GM12801 (cell line): ENCODE data around the gene HASPIN.

Experiments used
- CTCF ChIP-seq: IDR thresholded peaks from one replicate; pipeline ENCODE4 v1.5.1; 2011; ENCODE audit warnings: control low read depth; ENCODE audit not compliant: insufficient read length; ENCODE audit errors: extremely low read depth

The HASPIN gene

DNA sequence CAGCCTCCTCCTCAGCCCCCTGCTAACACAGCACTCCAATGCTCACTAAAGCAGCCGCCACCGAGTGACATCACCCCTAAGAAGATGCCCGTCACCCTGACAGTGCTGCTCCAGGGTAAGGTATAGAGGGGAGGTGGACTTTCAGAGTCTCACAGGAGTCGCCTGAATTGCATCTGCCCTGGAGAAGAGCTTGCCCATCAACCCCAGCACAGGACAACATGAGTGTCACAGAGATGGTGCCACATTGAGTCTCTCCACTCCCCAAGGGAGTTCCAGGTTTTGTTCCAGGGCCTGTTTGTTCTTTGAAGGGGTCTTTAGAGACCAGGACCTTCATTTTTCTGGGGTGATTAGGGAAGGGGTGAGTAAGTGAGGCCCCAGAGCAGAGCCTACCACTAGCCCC is 25.6 kb upstream of the HASPIN start:
- TF ChIP-seq CTCF = no peak

DNA sequence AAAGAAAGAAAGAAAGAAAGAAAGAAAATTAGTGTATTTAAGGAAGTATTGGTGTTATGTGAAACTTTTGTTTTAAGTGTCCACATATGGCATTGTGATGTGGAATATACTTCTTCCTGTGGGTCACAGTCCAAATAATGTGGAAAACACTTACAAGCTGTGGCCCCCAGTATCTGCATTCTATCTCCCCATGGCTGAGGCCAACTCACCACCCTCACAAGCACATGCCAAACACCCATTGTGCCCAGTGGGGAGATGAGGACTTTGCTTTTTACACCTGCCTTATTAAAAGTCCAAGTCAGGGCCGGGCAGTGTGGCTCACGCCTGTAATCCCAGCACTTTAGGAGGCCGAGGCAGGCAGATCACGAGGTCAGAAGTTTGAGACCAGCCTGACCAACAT is 23.8 kb upstream of the HASPIN start:
- TF ChIP-seq CTCF = no peak

GRCh38 chr17:3704931-3705717 is 18.6 kb upstream of the HASPIN start:
- no peak for TF ChIP-seq CTCF

DNA sequence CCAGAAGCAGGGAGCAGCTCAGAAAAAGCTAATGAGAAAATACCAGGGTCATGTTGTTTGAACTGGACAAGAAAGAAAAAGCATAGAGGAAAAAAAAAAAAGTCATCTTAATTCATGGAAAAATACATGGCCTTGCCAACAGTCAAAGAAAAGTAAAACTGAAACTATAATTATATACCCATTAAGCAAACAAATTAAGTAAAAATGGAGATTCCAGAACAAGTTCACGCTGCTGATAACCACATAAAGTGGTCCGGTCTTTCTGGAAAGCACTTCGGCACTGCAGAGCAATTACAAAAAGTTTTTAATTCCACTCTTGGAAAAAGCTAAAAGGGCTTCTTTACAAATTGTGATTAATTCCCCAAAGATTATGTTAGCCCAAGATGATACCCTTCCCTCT is 15.3 kb upstream of the HASPIN start:
- no peak for TF ChIP-seq CTCF

DNA sequence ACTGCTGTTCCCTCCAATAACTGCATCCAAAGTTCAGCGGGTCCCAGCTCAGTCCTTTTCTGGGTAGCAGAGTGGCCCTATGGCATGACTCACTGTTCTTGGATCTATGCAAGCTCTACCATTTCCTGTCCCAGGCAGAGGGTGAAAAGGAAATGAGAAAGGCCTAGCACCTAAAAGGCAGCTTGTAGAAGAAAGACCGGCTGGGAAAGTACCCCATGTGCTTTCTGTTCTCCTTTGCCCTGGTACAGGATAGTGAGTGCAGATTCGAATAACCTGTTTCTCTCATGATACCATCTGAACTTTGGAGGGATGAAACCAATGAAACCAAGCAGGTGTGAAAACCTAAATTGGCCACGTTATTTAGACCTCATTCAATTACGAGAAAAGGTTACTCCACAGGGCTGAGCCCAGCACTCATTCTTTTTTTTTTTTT is 12.7 kb upstream of the HASPIN start:
- no peak for TF ChIP-seq CTCF

- TF ChIP-seq CTCF = no peak
These were observed 10.8 kb upstream of the HASPIN start for GRCh38 chr17:3712811-3713463.

GRCh38 chr17:3715296-3715695 is 8.4 kb upstream of the HASPIN start:
- TF ChIP-seq CTCF = no peak
